ENCODE results near the gene CALML5. TPM values are rescaled to one million over a fixed set of nuclear protein-coding genes. Genes with fewer than 3 reads are reported as not detected.

Gene CALML5
- total RNA-seq, 4 donors from 2014 or later: not detected

GRCh38 chr10:5532618-5533097, 33.3 kb upstream of the CALML5 start:
- DNase-seq: peak in 2 of 3 donors; percentile 28 to 30
- no peaks in the 10 kb centered on the region for H3K27me3 ChIP-seq
- H3K9me3 ChIP-seq: no peaks in the 10 kb centered on the region
- no peak overlapping the region for H3K27ac ChIP-seq
- peaks cover 0 to 9% (median 0%) of the 10 kb centered on the region in 4 donors for H3K4me1 ChIP-seq
- H3K36me3 ChIP-seq: no peaks in the 10 kb centered on the region
- TF ChIP-seq POLR2A (IDR thresholded peaks at IDR 0.05) (no peak), CTCF (IDR thresholded peaks at IDR 0.05) (no peak)
- H3K4me3 ChIP-seq: no peak overlapping the region

- DNase-seq: peak in 1 of 3 donors; percentile 22
- peaks cover 0 to 9% (median 0%) of the 10 kb centered on the region in 4 donors for H3K4me1 ChIP-seq
- H3K36me3 ChIP-seq: no peaks in the 10 kb centered on the region
- no peak overlapping the region for H3K27ac ChIP-seq
- no peaks in the 10 kb centered on the region for H3K27me3 ChIP-seq
- H3K9me3 ChIP-seq: no peaks in the 10 kb centered on the region
- H3K4me3 ChIP-seq: no peak overlapping the region
- TF ChIP-seq POLR2A (IDR thresholded peaks at IDR 0.05): no peak
- no peak for TF ChIP-seq CTCF (IDR thresholded peaks at IDR 0.05)
Observed at GRCh38 chr10:5532307-5532605, 32.9 kb upstream of the CALML5 start.

DNA sequence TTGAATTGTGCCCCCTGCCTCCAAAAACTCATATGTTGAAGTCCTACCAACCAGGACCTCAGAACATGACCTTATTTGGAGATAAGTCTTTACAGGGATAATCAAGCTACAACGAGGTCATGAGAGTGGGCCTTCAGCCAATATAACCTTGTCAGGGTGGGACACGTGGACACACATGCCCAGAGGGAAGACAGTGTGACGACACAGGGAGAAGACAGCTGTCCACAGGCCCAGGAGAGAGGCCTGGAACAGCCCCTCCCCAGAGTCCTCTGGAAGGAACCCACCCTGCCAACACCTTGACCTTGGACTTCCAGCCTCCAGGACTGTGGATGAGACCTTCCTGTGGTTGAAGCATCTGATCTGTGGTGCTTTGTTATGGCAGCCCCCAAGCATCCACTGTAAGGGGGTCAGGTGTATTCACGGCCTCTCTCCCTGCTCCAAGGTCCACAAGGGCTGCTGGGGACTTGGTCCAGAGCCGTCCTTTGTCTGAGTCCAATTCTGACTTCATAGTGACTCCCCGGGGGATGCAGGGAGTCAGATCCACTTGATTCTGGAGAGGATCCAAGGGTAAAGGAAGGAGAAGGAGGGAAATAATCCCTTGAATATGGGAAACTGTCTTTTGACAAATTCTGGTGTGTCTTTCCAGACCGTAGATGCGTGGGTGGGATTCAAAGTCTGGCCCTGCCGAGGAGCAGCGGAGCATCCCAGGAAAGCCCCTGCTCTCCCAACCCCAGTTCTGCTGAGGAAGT, 32.4 kb upstream of the CALML5 start:
- no peak overlapping the region for H3K4me3 ChIP-seq
- no peaks in the 10 kb centered on the region for H3K36me3 ChIP-seq
- TF ChIP-seq POLR2A (IDR thresholded peaks at IDR 0.05) (no peak), CTCF (IDR thresholded peaks at IDR 0.05) (no peak)
- H3K9me3 ChIP-seq: no peaks in the 10 kb centered on the region
- no peak overlapping the region for H3K27ac ChIP-seq
- peak in 2 of 3 donors; percentile 39 for DNase-seq
- H3K4me1 ChIP-seq: peaks cover 0 to 9% (median 0%) of the 10 kb centered on the region in 4 donors
- H3K27me3 ChIP-seq: no peaks in the 10 kb centered on the region

- TF ChIP-seq POLR2A (IDR thresholded peaks at IDR 0.05) (no peak), CTCF (IDR thresholded peaks at IDR 0.05) (no peak)
- no peak overlapping the region for H3K4me3 ChIP-seq
- H3K4me1 ChIP-seq: peaks cover 0 to 9% (median 0%) of the 10 kb centered on the region in 4 donors
- no peak overlapping the region for H3K27ac ChIP-seq
- H3K36me3 ChIP-seq: no peaks in the 10 kb centered on the region
- no peaks in the 10 kb centered on the region for H3K9me3 ChIP-seq
- DNase-seq: peak in 2 of 3 donors; percentile 18 to 20
- H3K27me3 ChIP-seq: no peaks in the 10 kb centered on the region
Observed at GRCh38 chr10:5530846-5531557, 31.6 kb upstream of the CALML5 start.

GRCh38 chr10:5530412-5530806, 31.0 kb upstream of the CALML5 start:
- peak in 2 of 3 donors; percentile 13 to 23 for DNase-seq
- H3K36me3 ChIP-seq: no peaks in the 10 kb centered on the region
- no peaks in the 10 kb centered on the region for H3K27me3 ChIP-seq
- H3K4me3 ChIP-seq: no peak overlapping the region
- H3K27ac ChIP-seq: peak overlapping the region in 1 of 4 donors; percentile 27
- H3K4me1 ChIP-seq: peaks cover 0 to 9% (median 0%) of the 10 kb centered on the region in 4 donors
- no peaks in the 10 kb centered on the region for H3K9me3 ChIP-seq
- TF ChIP-seq CTCF (IDR thresholded peaks at IDR 0.05): no peak
- TF ChIP-seq POLR2A (IDR thresholded peaks at IDR 0.05): no peak

All from Peyer's patch (tissue), 4 donors.